ENCODE results near the gene MAFG.

DNA sequence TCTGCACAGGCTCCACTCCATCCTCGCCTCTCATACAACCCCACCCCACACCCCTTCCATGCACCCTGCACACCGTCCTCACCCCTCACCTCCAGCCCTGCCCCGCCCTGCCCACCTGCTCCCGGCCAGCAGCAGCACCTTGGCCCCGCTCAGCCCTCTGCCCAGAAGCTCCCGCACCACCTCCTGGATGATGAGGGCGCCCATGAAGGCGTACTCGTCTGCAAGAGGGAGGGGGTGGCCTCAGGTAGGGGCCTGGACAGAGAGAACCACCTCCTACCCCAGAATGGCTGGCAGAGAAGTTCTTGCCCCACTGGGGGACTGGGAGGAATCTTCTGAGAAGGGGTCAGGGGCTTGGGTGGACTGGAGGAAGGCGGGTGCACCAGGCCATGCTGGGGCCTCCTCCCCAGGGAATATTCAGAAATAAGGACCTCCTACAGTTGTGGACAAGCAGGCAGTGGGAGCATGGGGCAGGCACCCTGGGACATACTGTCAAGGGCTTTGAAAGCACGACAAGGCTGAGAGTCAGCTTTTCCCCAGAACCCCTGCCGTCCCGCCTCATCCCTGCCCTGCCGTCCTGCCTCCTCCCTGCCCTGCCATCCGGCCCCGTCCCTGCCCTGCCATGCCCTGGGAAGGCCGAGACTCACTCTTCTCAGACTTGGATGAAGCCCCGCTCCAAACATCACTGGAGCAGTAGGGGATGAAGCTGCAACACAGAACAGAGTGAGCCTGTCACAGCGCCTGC is 30.3 kb upstream of the MAFG start:
- TF ChIP-seq EZH2 (IDR thresholded peaks at IDR 0.05; ENCODE audit: borderline replicate concordance, low read length) = no peak
- TF ChIP-seq, protein P1, sequence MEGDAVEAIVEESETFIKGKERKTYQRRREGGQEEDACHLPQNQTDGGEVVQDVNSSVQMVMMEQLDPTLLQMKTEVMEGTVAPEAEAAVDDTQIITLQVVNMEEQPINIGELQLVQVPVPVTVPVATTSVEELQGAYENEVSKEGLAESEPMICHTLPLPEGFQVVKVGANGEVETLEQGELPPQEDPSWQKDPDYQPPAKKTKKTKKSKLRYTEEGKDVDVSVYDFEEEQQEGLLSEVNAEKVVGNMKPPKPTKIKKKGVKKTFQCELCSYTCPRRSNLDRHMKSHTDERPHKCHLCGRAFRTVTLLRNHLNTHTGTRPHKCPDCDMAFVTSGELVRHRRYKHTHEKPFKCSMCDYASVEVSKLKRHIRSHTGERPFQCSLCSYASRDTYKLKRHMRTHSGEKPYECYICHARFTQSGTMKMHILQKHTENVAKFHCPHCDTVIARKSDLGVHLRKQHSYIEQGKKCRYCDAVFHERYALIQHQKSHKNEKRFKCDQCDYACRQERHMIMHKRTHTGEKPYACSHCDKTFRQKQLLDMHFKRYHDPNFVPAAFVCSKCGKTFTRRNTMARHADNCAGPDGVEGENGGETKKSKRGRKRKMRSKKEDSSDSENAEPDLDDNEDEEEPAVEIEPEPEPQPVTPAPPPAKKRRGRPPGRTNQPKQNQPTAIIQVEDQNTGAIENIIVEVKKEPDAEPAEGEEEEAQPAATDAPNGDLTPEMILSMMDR (conservative IDR thresholded peaks at IDR 0.05 in 1 of 2, IDR thresholded peaks at IDR 0.05 in 1 of 2; ENCODE audit: extremely low read depth in 1 of 2, insufficient read depth in 1 of 2, low read depth in 1 of 2, low read length in 2 of 2) = no peak
